B cell (primary cell): ENCODE measurements around the gene EVA1A. TPM values are rescaled to one million over a fixed set of nuclear protein-coding genes. Genes with fewer than 3 reads are reported as not detected.

Experiments used
- ATAC-seq: fragments of 200-7000 bp; cut with Tn5 transposase; one replicate; pipeline ENCODE4 v1.10.0; 2021; ENCODE audit warnings: low read depth, mild to moderate bottlenecking, moderate number of reproducible peaks, moderate library complexity
- CTCF ChIA-PET: fragments of 350-600 bp; sonication (Branson Sonifier 250); formaldehyde crosslinking; loops from one replicate; lab custom pipeline; 2021; ENCODE audit warnings: antibody characterized with exemption, inconsistent platforms; lab: Charles Lee
- POLR2A ChIA-PET: fragments of 350-600 bp; sonication (Branson Sonifier 250); formaldehyde crosslinking; loops from one replicate; lab custom pipeline; 2021; ENCODE audit warnings: antibody characterized with exemption; lab: Charles Lee
- DNase-seq: peaks from one replicate; pipeline ENCODE4 v3.0.0; 2013
- H2AFZ ChIP-seq: 2 replicates; pipeline ENCODE4 v1.6.1; 2012; ENCODE audit warnings: mild to moderate bottlenecking, low read depth, low read length; ENCODE audit not compliant: insufficient read depth, poor library complexity, severe bottlenecking
- H3K27ac ChIP-seq, 2 donors: 1 replicate in 1 of 2; 2 replicates in 1 of 2; pipeline ENCODE4 v1.5.1; 2012 to 2013; ENCODE audit warnings: low read length in 2 of 2, mild to moderate bottlenecking in 2 of 2, moderate library complexity in 1 of 2
- H3K27me3 ChIP-seq, 4 experiments: fragments of 200-600 bp in 1 of 4; sonication (generic) in 1 of 4; replicated peaks in 1 of 4; 1 replicate in 2 of 4; 2 replicates in 2 of 4; pipeline versions ENCODE4 v1.6.1 to v1.7.0; 2013 to 2016; ENCODE audit warnings: low read length in 3 of 4, mild to moderate bottlenecking in 2 of 4, mixed read lengths in 1 of 4, moderate library complexity in 1 of 4; ENCODE audit not compliant: insufficient read depth in 4 of 4, control insufficient read depth in 3 of 4; ENCODE audit errors: control extremely low read depth in 1 of 4
- H3K36me3 ChIP-seq, 2 experiments: replicated peaks in 1 of 2; 1 replicate in 1 of 2; 2 replicates in 1 of 2; pipeline versions ENCODE4 v1.6.1 to v1.7.1; 2013; ENCODE audit warnings: low read length in 1 of 2; ENCODE audit not compliant: insufficient read depth in 2 of 2, control insufficient read depth in 1 of 2; ENCODE audit errors: control extremely low read depth in 1 of 2, extremely low read depth in 1 of 2
- H3K4me1 ChIP-seq, 2 donors: fragments of 200-600 bp in 1 of 2; sonication (generic) in 1 of 2; 1 replicate in 1 of 2; 2 replicates in 1 of 2; pipeline versions ENCODE4 v1.5.1 to v1.6.1; 2013 to 2017; ENCODE audit warnings: low read length in 2 of 2; ENCODE audit not compliant: control insufficient read depth in 2 of 2, insufficient read depth in 2 of 2
- H3K4me2 ChIP-seq: replicated peaks from 2 replicates; pipeline ENCODE3; 2012; ENCODE audit warnings: mild to moderate bottlenecking, low read depth, low read length; ENCODE audit not compliant: poor library complexity, severe bottlenecking
- H3K4me3 ChIP-seq, 5 experiments: fragments of 200-600 bp in 1 of 5; sonication (generic) in 1 of 5; 1 replicate in 3 of 5; 2 replicates in 2 of 5; pipeline versions ENCODE4 v1.5.1 to v1.7.0; 2011 to 2016; ENCODE audit warnings: low read length in 4 of 5, mild to moderate bottlenecking in 4 of 5, low read depth in 2 of 5, control low read depth in 1 of 5, moderate library complexity in 1 of 5; ENCODE audit not compliant: insufficient read depth in 1 of 5; ENCODE audit errors: control extremely low read depth in 1 of 5, extremely low read depth in 1 of 5
- H3K79me2 ChIP-seq: fragments of 200-600 bp; sonication (generic); one replicate; pipeline ENCODE4 v1.6.0; 2016; ENCODE audit warnings: low read length; ENCODE audit not compliant: control insufficient read depth, insufficient read depth
- H3K9ac ChIP-seq: fragments of 200-600 bp; sonication (generic); 2 replicates; pipeline ENCODE4 v1.6.1; 2017; ENCODE audit warnings: mild to moderate bottlenecking, low read length, moderate library complexity
- H3K9me3 ChIP-seq, 3 donors: one replicate each; pipeline versions ENCODE4 v1.6.1 to v1.7.1; 2013; ENCODE audit warnings: low read length in 2 of 3; ENCODE audit not compliant: control insufficient read depth in 2 of 3, insufficient read depth in 1 of 3; ENCODE audit errors: control extremely low read depth in 1 of 3
- H4K20me1 ChIP-seq: 2 replicates; pipeline ENCODE4 v1.6.0; 2012; ENCODE audit warnings: mild to moderate bottlenecking, low read length; ENCODE audit not compliant: insufficient read depth, control insufficient read depth, poor library complexity, severe bottlenecking
- H3K27ac Mint-ChIP-seq: one replicate; pipeline ENCODE4 v1.8.0; 2021; ENCODE audit warnings: mixed read lengths
- H3K27me3 Mint-ChIP-seq: one replicate; pipeline ENCODE4 v1.8.0; 2021; ENCODE audit warnings: mixed read lengths
- H3K4me1 Mint-ChIP-seq: one replicate; pipeline ENCODE4 v1.8.0; 2021; ENCODE audit warnings: mixed read lengths
- H3K4me3 Mint-ChIP-seq: one replicate; pipeline ENCODE4 v1.8.0; 2021; ENCODE audit warnings: mixed read lengths
- H3K9me3 Mint-ChIP-seq: one replicate; pipeline ENCODE4 v1.8.0; 2022; ENCODE audit warnings: mixed read lengths; ENCODE audit not compliant: insufficient read depth
- CTCF ChIP-seq: fragments of 200-600 bp; IDR thresholded peaks from one replicate; pipeline ENCODE4 v1.8.0; 2022; ENCODE audit warnings: antibody characterized with exemption, mild to moderate bottlenecking
- EZH2 ChIP-seq: IDR thresholded peaks from 2 replicates; pipeline ENCODE4 v1.6.1; 2012; ENCODE audit warnings: borderline replicate concordance, low read depth, mild to moderate bottlenecking, moderate library complexity, low read length; ENCODE audit not compliant: insufficient read depth, poor library complexity, severe bottlenecking
- WGBS: methylation state at CpG from one replicate; pipeline ENCODE4 v1.1.5; 2013; ENCODE audit warnings: missing lambda C conversion rate; ENCODE audit not compliant: insufficient coverage; 5-methylcytosine and 5-hydroxymethylcytosine counted together
- intact Hi-C: fragments of 100-400 bp; cut with micrococcal nuclease; formaldehyde crosslinking; loops from one replicate; pipeline ENCODE4 v1.10.0; 2022
- polyA plus RNA-seq: library from polyadenylated mRNA; depleted of rRNA; stranded (reverse); fragments of >200 nt; gene quantifications from 2 replicates; pipeline ENCODE4 v1.2.3, GENCODE V29; 2012
- total RNA-seq, 2 donors: library from RNA; stranded (reverse); fragments of 120-200 nt in 1 of 2; gene quantifications; 1 replicate in 1 of 2; 2 replicates in 1 of 2; pipeline versions ENCODE4 v1.2.3 to v1.2.4, GENCODE V29; 2013 to 2022

The EVA1A gene
- total and polyA plus RNA-seq, 2 donors (not counting 1 experiment from before 2014, with no cell fraction given): not detected

- peaks cover 0 to 40% (median 14%) of the 10 kb centered on the region in 4 experiments for H3K27me3 ChIP-seq
- no peaks in the 10 kb centered on the region for H3K9me3 Mint-ChIP-seq
- peaks cover 7% of the 10 kb centered on the region for H3K4me1 Mint-ChIP-seq
- H3K27ac ChIP-seq: no peak overlapping the region
- no peak overlapping the region for H2AFZ ChIP-seq
- H3K4me3 Mint-ChIP-seq: no peak overlapping the region
- no peak overlapping the region for H3K9ac ChIP-seq
- TF ChIP-seq CTCF (no peak), EZH2 (no peak)
- no peaks in the 10 kb centered on the region for H4K20me1 ChIP-seq
- H3K36me3 ChIP-seq: no peaks in the 10 kb centered on the region
- H3K4me2 ChIP-seq: no peak overlapping the region
- no peak overlapping the region for H3K4me3 ChIP-seq
- H3K27me3 Mint-ChIP-seq: peaks cover 58% of the 10 kb centered on the region
- ChIA-PET POLR2A (no interaction called here), CTCF (interaction anchor here (0.8 to 2.4 kb wide), 19 partner anchors 10 to 689 kb away, joined by 3 to 16 read pairs (median 5); partner anchors contain the start of gene TACR1)
- 64% methylated on average over 4 of the region's 7 CpGs for WGBS
- H3K9me3 ChIP-seq: peaks cover 0 to 6% (median 0%) of the 10 kb centered on the region in 3 donors
- no peaks in the 10 kb centered on the region for H3K79me2 ChIP-seq
- intact Hi-C loops: loop anchor here (5.0 to 10.0 kb wide), 2 partner anchors 403 to 556 kb away; no protein-coding TSS in a partner anchor
- H3K4me1 ChIP-seq: peaks cover 4% of the 10 kb centered on the region in 2 donors
- no peak overlapping the region for H3K27ac Mint-ChIP-seq
- ATAC-seq (no peak), DNase-seq (no peak)
Observed at GRCh38 chr2:75607988-75608683, 47.4 kb upstream of the EVA1A start.

- Histone ChIP-seq H4K20me1 (no peaks in the 10 kb centered on the region), H3K9ac (no peak overlapping the region), H3K9me3 (peaks cover 0 to 6% (median 0%) of the 10 kb centered on the region in 3 donors), H3K4me1 (peaks cover 4% of the 10 kb centered on the region in 2 donors), H3K27ac (no peak overlapping the region), H2AFZ (no peak overlapping the region), H3K4me3 (no peak overlapping the region), H3K79me2 (no peaks in the 10 kb centered on the region), H3K27me3 (peaks cover 0 to 33% (median 14%) of the 10 kb centered on the region in 4 experiments), H3K4me2 (no peak overlapping the region), H3K36me3 (no peaks in the 10 kb centered on the region)
- Mint-ChIP-seq H3K27ac (no peak overlapping the region), H3K27me3 (peaks cover 52% of the 10 kb centered on the region), H3K9me3 (no peaks in the 10 kb centered on the region), H3K4me3 (no peak overlapping the region), H3K4me1 (peaks cover 7% of the 10 kb centered on the region)
- ChIA-PET POLR2A (no interaction called here), CTCF (interaction anchor here (1.4 to 2.2 kb wide), 5 partner anchors 17 to 688 kb away, joined by 3 to 16 read pairs (median 7); no protein-coding TSS in a partner anchor)
- intact Hi-C loops: loop anchor here (5.0 to 10.0 kb wide), 2 partner anchors 403 to 555 kb away; no protein-coding TSS in a partner anchor
- ATAC-seq (no peak), DNase-seq (no peak)
- WGBS: 80% methylated on average over 2 of the region's 3 CpGs
- TF ChIP-seq CTCF (no peak), EZH2 (no peak)
Observed at GRCh38 chr2:75607400-75607798, 46.7 kb upstream of the EVA1A start.
